Uterus (tissue), 2 donors: ENCODE data around the gene UBXN4.

Experiments
- CTCF ChIP-seq, 4 experiments: fragments of 200-600 bp in 2 of 4; fragments of 450-650 bp in 2 of 4; sonication (generic) in 2 of 4; IDR thresholded peaks; one replicate each; pipeline ENCODE4 v1.5.1; 2016 to 2019; ENCODE audit warnings: antibody characterized with exemption in 4 of 4, mild to moderate bottlenecking in 2 of 4, moderate library complexity in 1 of 4
- POLR2A ChIP-seq, 2 donors: fragments of 450-650 bp; IDR thresholded peaks; one replicate each; pipeline ENCODE4 v1.6.1; 2016; ENCODE audit warnings: antibody characterized with exemption in 2 of 2, mild to moderate bottlenecking in 1 of 2, moderate library complexity in 1 of 2

- TF ChIP-seq CTCF (IDR thresholded peaks at IDR 0.05), result no peak
- no peak for TF ChIP-seq POLR2A (IDR thresholded peaks at IDR 0.05)
Measured at GRCh38 chr2:135694711-135695110, 46.9 kb upstream of the UBXN4 start.
